ENCODE measurements around the gene CDH9.

DNA sequence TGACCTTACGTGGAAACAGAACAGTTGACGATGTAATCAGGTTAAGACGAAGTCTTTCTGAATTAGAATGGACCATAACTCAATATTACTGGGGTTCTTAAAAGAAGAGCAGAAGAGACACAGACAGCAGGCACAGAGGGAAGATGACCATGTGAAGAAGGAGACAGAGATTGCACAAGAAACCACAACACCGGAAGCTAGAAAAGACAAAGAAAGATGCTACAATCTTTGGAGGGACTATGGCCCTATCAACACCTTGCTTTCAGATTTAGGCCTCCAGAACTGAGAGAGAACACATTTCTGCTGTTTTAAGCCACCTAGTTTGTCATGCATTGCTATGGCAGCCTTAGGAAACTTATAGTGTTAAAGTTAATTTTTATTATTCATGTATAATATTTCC lies 27.1 kb downstream of the CDH9 start:
- TF ChIP-seq, protein P1, sequence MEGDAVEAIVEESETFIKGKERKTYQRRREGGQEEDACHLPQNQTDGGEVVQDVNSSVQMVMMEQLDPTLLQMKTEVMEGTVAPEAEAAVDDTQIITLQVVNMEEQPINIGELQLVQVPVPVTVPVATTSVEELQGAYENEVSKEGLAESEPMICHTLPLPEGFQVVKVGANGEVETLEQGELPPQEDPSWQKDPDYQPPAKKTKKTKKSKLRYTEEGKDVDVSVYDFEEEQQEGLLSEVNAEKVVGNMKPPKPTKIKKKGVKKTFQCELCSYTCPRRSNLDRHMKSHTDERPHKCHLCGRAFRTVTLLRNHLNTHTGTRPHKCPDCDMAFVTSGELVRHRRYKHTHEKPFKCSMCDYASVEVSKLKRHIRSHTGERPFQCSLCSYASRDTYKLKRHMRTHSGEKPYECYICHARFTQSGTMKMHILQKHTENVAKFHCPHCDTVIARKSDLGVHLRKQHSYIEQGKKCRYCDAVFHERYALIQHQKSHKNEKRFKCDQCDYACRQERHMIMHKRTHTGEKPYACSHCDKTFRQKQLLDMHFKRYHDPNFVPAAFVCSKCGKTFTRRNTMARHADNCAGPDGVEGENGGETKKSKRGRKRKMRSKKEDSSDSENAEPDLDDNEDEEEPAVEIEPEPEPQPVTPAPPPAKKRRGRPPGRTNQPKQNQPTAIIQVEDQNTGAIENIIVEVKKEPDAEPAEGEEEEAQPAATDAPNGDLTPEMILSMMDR (conservative IDR thresholded peaks at IDR 0.05): no peak
- no peak for TF ChIP-seq ZFX (IDR thresholded peaks at IDR 0.05)

Data from C4-2B (cell line).